ENCODE results near the gene KRTAP5-3.

GRCh38 chr11:1563697-1564534 lies 44.3 kb downstream of the KRTAP5-3 start:
- TF ChIP-seq TARDBP (IDR thresholded peaks at IDR 0.05) (no peak), L3MBTL2 (conservative IDR thresholded peaks at IDR 0.05) (no peak), BHLHE40 (IDR thresholded peaks at IDR 0.05; ENCODE audit: borderline replicate concordance) (no peak), HDGF (IDR thresholded peaks at IDR 0.05; ENCODE audit: borderline replicate concordance) (no peak), ELF4 (IDR thresholded peaks at IDR 0.05) (no peak), ZNF384 (IDR thresholded peaks at IDR 0.05) (no peak), FOXK2 (IDR thresholded peaks at IDR 0.05) (no peak), CTBP1 (IDR thresholded peaks at IDR 0.05; ENCODE audit: borderline replicate concordance) (no peak), FOXA1 (IDR thresholded peaks at IDR 0.05) (no peak), SP1 (IDR thresholded peaks at IDR 0.05) (no peak), SUZ12 (IDR thresholded peaks at IDR 0.05) (no peak)

Measured in HEK293T (cell line).